Measurements from ENCODE around the gene NPIPB13.
"Not testable (repeated sequence)": the region's sequence is repeated elsewhere in the genome, so short reads cannot be mapped to it uniquely, and the experiment has no call there.

Gene NPIPB13

DNA sequence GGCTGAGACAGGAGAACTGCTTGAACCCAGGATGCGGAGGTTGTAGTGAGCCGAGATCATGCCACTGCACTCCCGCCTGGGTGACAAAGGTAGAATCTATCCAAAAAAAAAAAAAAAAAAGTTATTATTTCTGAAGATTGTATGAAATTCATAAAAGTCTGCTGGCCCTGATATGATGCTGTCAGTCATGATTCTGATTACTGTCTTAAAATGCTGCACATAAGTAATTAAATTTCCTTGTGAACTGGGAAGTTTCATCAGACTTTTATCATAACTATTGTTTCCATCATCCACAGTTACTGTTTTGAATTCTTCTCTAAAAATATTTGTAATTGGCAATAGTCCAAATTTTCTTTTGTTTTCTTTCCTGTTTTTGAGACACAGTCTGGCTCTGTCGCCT lies at the start of gene NPIPB13:
TSS of gene NPIPB13 (minus strand) at position 101 of the 400 bp plus-strand sequence. CDS start 2,906 bp downstream, outside the sequence.
- H3K4me3 ChIP-seq (ENCODE audit: low read depth, low read length): not testable (repeated sequence)

DNA sequence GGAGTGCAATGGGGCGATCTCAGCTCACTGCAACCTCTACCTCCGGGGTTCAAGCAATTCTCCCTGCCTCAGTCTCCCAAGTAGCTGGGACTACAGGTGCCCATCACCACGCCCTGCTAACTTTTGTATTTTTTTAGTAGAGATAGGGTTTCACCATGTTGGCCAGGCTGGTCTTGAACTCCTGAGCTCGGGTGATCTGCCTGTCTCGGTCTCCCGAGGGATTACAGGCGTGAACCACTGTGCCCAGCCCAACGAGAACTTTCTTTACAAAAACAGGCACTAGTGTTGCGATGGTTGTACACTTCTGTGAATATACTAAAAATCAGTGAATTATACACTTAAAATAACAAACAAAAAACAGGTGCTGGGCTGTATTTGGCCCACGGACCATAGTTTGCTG lies 34.1 kb upstream of the NPIPB13 start:
- H3K4me3 ChIP-seq (ENCODE audit: low read depth, low read length): not testable (repeated sequence)

DNA sequence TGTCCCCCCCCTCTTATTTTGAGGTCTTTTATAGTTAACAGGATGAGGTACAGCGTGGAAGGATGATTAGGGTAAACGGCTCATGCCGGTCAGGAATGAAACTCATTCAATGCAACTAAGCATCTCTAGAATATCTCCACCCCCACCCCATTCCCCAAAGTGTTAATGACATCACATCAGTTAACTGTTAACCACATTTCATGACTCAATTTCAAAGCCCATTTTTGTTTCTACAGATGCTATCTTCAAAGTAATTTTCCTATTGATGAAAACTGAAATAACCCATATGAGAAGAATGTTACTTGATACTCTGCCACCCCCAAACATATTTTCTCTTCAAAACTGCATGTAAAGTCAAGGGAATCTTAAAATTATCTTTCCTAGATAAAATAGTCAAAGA lies 30.2 kb upstream of the NPIPB13 start:
- H3K4me3 ChIP-seq (ENCODE audit: low read depth, low read length): not testable (repeated sequence)

DNA sequence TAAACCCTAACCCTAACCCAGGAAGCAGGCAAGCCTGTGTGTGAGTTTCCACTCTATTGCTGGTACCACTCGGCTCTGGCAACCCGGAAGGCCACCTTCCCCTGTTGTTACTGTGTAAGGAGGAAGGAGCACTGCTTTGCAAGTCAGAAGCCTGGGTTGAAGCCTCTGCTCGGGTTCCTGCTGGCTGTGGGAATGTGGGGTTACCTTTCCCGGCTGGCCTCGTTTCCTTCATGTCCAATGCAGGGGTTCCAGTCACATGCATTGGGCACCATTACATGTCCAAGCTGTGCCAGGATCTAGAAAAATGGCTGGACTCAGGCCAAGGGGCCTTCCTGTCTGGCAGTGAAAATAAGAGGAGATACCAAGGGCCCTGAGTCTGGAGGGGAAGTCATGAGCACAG lies 31.2 kb downstream of the NPIPB13 start:
- not testable (repeated sequence) for H3K4me3 ChIP-seq (ENCODE audit: low read depth, low read length)

DNA sequence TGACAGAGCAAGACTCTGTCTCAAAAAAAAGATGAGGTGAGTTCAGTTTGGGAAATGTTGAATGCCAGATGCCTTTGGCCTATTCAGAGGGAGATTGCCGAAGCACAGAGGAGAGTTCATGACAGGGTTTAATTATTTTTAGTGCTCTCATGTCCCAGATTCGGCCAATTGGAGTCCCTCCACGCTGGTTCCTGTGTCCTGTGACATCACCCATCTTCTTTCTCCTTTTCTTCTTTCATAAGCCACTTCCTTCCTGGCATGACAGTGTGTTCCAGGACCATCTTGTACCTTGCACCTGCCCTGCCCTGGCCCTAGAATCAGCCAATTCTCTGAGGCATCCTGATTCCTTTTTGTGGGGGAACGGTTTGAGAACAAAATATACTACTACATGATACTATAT lies 36.9 kb downstream of the NPIPB13 start:
- H3K4me3 ChIP-seq (ENCODE audit: low read depth, low read length): not testable (repeated sequence)

DNA sequence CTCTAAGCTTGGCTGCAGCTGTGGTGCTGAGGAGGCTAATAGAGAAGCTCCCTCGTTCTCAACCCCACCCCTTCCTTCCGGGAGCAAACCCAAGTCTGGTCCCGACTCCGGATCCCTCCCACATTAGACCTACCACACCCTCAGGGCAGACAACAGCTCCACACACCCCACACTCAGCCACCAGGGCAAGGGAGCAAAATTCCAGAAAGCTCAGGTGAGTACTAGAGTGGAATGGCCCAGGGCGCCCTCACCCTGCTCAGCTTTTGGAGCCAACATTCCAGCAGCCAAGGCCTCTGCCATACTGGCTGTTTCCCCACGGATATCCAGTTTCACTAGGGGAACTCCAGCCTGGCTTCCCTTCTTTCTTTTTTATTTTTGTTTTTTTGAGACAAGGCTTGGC lies 39.2 kb downstream of the NPIPB13 start:
- not testable (repeated sequence) for H3K4me3 ChIP-seq (ENCODE audit: low read depth, low read length)

DNA sequence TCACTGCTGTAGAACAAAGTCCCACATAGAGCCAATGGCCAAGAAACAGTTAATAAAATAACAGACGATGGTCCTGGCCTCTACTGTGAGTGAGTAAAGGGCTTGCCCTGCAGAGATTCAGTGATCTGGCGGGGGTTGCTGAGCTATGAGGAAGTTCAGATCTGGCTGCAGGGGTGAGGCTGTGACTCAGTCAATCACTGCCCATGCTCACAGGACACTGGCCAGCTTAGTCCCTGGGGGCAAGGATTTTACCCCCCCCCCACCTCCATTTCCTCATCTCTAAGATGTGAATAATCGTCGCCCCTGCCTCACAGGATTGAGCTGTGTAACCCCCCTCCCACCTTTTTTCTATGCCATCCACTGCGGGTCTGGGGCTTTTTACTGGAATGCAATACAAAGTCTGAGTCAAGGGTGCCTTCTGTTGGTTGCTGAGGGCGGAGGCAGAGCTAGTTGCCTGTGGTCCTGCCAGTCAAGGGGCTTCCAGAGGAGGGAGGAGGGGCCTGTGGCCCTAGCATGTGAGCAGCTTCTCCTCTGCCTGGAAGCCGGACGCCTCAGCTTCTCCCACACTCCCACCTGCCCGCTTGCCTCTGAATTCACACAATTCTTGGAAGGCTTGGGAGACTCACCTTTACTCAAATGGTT lies 41.1 kb downstream of the NPIPB13 start:
- not testable (repeated sequence) for H3K4me3 ChIP-seq (ENCODE audit: low read depth, low read length)

DNA sequence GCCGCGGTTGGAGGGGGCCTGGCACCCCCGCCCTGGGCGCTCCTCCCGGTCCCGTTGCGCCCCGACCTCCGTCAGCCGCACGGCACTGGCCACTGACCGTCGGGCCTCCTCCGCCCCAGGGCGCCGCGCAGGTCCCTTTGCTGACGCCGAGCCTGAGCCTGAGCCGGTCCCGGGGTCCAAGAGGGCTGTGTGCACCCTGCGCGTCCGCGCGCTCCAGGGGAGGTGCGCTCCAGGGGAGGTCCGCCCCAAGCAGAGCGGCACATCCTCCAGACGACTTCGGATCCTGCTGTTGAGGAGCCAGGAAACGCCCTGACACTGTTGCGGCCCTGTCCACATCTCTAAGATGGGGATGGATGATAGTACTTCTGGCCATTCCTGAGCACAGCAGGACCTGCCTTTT lies 42.0 kb downstream of the NPIPB13 start:
- not testable (repeated sequence) for H3K4me3 ChIP-seq (ENCODE audit: low read depth, low read length)

DNA sequence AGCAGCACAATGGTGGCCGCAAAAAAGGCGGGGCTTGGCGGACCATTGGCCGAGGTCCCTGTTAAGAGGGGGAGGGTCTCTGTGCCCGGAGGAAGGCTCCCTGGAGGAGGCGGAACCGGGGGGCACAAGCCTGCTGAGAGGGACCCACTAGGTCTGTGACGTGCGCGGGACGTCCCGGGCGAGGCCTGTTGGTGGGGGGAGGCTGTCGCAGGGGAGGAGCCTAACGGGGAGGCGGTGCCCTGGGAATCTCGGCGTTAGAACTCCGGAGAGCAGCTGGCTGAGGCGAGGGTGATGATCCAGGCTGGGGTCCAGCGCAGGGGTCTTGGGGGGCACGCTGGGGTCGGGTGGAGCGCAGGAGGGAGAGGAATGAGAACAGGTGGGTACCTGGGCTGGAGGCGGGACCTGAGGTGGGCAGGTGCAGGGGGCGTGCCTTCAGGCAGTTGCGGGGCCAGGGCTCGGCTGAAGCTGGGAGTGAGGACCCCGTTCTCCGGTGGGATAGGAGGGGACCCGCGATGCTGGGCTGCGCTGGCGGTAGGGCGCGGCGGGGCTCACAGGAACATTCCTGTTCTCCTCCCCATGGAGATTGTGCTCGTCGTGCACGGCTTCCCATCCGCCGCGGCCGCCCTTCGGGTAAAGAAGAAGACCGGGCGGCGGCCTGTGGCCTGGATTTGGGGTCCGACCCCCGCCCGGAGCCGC lies 42.6 kb downstream of the NPIPB13 start:
- peak overlapping the region; percentile 17 for H3K4me3 ChIP-seq (ENCODE audit: low read depth, low read length)

DNA sequence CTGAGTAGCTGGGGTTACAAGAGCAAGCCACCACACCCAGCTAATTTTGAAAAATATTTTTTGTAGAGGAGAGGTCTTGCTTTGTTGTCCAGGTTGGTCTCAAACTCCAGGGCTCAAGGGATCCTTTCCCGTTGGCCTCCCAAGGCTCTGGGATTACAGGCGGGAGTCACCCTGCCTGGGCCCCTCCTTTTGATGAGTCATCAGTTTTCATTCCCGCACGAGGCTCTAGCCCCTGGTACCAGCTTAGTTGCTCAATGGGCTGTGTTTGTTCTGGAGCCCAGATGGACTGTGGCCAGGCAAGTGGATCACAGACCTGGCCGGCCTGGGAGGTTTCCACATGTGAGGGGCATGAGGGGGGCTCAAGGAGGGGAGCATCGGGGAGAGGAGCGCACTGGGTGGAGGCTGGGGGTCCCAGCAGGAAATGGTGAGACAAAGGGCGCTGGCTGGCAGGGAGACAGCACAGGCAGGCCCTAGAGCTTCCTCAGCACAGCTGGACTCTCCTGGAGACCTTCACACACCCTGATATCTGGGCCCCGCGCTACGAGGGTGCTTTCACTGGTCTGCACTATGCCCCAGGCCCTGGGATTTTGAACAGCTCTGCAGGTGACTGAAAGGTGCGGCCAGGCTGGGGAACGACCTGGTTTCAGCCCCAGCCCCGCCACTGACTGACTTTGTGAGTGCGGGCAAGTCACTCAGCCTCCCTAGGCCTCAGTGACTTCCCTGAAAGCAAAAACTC lies 48.5 kb downstream of the NPIPB13 start:
- H3K4me3 ChIP-seq (ENCODE audit: low read depth, low read length): not testable (repeated sequence)

DNA sequence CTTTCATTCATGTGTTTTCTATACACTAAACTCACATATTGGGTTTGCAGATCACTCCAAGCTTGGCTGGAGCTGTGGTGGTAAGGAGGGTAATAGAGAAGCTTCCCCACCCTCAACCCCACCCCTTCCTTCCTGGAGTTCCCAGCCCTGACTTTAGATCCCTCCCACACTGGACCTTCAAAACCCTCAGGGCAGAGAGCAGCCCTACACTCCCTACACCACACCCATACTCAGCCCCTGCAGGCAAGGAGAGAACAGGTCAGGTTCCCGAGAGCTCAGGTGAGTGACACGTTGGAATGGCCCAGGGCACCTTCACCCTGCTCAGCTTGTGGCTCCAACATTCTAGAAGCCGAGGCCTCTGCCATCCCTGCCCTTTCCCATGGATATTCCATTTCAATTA lies 49.2 kb downstream of the NPIPB13 start, which contains the start of gene SULT1A3:
TSS of gene SULT1A3 (plus strand) at position 207 of the 400 bp plus-strand sequence. CDS start 1,474 bp downstream, outside the sequence.
- H3K4me3 ChIP-seq (ENCODE audit: low read depth, low read length): not testable (repeated sequence)
